ENCODE data around the gene PSMC5. TPM values are rescaled to one million over a fixed set of nuclear protein-coding genes. Genes with fewer than 3 reads are reported as not detected.
A peak's percentile ranks its signal among the peaks of the same experiment; 100 is the strongest.

PSMC5 gene
- total and polyA plus RNA-seq, 10 of the 15 experiments (the other 5 are each of a cell fraction or from before 2014, with no cell fraction given): 55.0 to 266 (median 148) TPM

- CTCF ChIA-PET: interaction anchor here (0.8 to 7.0 kb wide), 10 partner anchors 13 to 414 kb away, joined by 3 to 51 read pairs (median 4); partner anchors contain the start of genes FTSJ3 and PSMC5
- H3K9ac ChIP-seq (ENCODE audit: control insufficient read depth, insufficient read depth, low read length): peak within 1 kb of the TSS; percentile 83
- WGBS (ENCODE audit: insufficient coverage, insufficient replicate concordance, low lambda C conversion rate, missing lambda C conversion rate): 1% methylated on average over 90 of the region's 92 CpGs
- H3K4me1 ChIP-seq (ENCODE audit: control insufficient read depth, insufficient read depth, low read length): peaks cover 18% of the 10 kb centered on the region
- intact Hi-C loops (cut with micrococcal nuclease; ENCODE audit: unreplicated experiment): loop anchor here (2.0 to 5.0 kb wide), 3 partner anchors 70 to 145 kb away; partner anchors contain the start of genes CCDC47, DDX42 and STRADA
- no peaks in the 10 kb centered on the region; the same call in 1 of the 3 replicates for H3K9me3 ChIP-seq (replicated peaks; ENCODE audit: control insufficient read depth, insufficient read depth, low read length)
- TSS peak; percentile 77 for BruUV-seq (replicated peaks)
- DNase-seq (ENCODE audit: low read depth, low spot score): peak; percentile 90
- peak within 1 kb of the TSS; percentile 84 for H2AFZ ChIP-seq (ENCODE audit: control insufficient read depth, low read depth, low read length)
- H3K27me3 ChIP-seq (replicated peaks in 1 of 2; ENCODE audit: control insufficient read depth in 2 of 2, insufficient read depth in 2 of 2, low read length in 1 of 2): no peaks in the 10 kb centered on the region
- in situ Hi-C loops (cut with MboI): loop anchor here (10.0 to 25.0 kb wide), 2 partner anchors 405 to 662 kb away; partner anchors contain the start of genes CEP95, CYB561 and DDX5
- RAD21 ChIA-PET (ENCODE audit: unreplicated experiment): interaction anchor here (0.9 to 1.2 kb wide), 5 partner anchors 86 to 232 kb away, joined by 3 to 8 read pairs (median 4); partner anchors contain the start of gene MAP3K3
- H3K27ac ChIP-seq (ENCODE audit: control insufficient read depth, insufficient read depth): peak within 1 kb of the TSS; percentile 80
- H3K4me3 ChIP-seq: peak within 1 kb of the TSS; percentile 97
- no peaks in the 10 kb centered on the region; a peak in 1 of 4 replicates for H3K36me3 ChIP-seq (ENCODE audit: control insufficient read depth in 2 of 2, insufficient read depth in 2 of 2, low read length in 1 of 2)
- peaks cover 48% of the 10 kb centered on the region for H3K79me2 ChIP-seq (ENCODE audit: control insufficient read depth, insufficient read depth, low read length)
- no peaks in the 10 kb centered on the region for H4K20me1 ChIP-seq (ENCODE audit: control insufficient read depth, insufficient read depth)
- H3K4me2 ChIP-seq (ENCODE audit: control insufficient read depth, insufficient read depth): peak within 1 kb of the TSS; percentile 90
- peak; percentile 79 for FAIRE-seq
- POLR2A ChIA-PET: interaction anchor here (0.6 to 3.5 kb wide), 17 partner anchors 8 to 304 kb away, joined by 3 to 24 read pairs (median 5); partner anchors contain the start of genes CCDC47, DDX42, FTSJ3 and MAP3K3
- SMC1A ChIA-PET (ENCODE audit: uncharacterized antibody, unreplicated experiment): interaction anchor here (0.9 to 2.0 kb wide), 2 partner anchors 14 to 17 kb away, joined by 4 to 8 read pairs; no protein-coding TSS in a partner anchor
- peak; percentile 90 for ATAC-seq
- no peak for TF ChIP-seq NFYB (IDR thresholded peaks at IDR 0.05; ENCODE audit: insufficient read depth, low read depth, low read length)
- peak; percentile 57 for TF ChIP-seq PAX5 (IDR thresholded peaks at IDR 0.05; ENCODE audit: borderline replicate concordance, low read depth, low read length)
- peak; percentile 98 for TF ChIP-seq MTA2 (IDR thresholded peaks at IDR 0.05; ENCODE audit: low read depth)
- TF ChIP-seq EED (IDR thresholded peaks at IDR 0.05; ENCODE audit: low read depth): peak; percentile 74
- TF ChIP-seq KLF5 (IDR thresholded peaks at IDR 0.05; ENCODE audit: partially characterized antibody): peak; percentile 94
- 0 out of 2 replicates have a peak, but pooled peaks have one; percentile 9 for TF ChIP-seq SMC3 (IDR thresholded peaks at IDR 0.05; ENCODE audit: borderline replicate concordance, low read length)
- TF ChIP-seq CBFB (IDR thresholded peaks at IDR 0.05; ENCODE audit: low read depth): peak; percentile 68; the same call in 1 of the 2 replicates
- TF ChIP-seq PML (IDR thresholded peaks at IDR 0.05; ENCODE audit: low read length): peak; percentile 56
- peak; percentile 96 for TF ChIP-seq CHD2 (IDR thresholded peaks at IDR 0.05; ENCODE audit: borderline replicate concordance, low read depth, low read length)
- TF ChIP-seq GATAD2B (conservative IDR thresholded peaks at IDR 0.05; ENCODE audit: low read depth): peak; percentile 98
- no peak for TF ChIP-seq NRF1 (conservative IDR thresholded peaks at IDR 0.05; ENCODE audit: low read depth, low read length)
- TF ChIP-seq KDM1A (IDR thresholded peaks at IDR 0.05; ENCODE audit: borderline replicate concordance): no peak
- TF ChIP-seq IKZF1 (conservative IDR thresholded peaks at IDR 0.05): peak; percentile 96
- TF ChIP-seq YBX1 (IDR thresholded peaks at IDR 0.05): no peak
- 0 out of 2 replicates have a peak, but pooled peaks have one; percentile 13 for TF ChIP-seq TCF12 (IDR thresholded peaks at IDR 0.05; ENCODE audit: low read depth, low read length)
- peak in 1 of 2 experiments; percentile 50; a peak in 1 of 4 replicates for TF ChIP-seq SRF (IDR thresholded peaks at IDR 0.05; ENCODE audit: low read depth in 2 of 2, low read length in 2 of 2)
- TF ChIP-seq NFIC (IDR thresholded peaks at IDR 0.05; ENCODE audit: low read depth, low read length): peak; percentile 11; the same call in 1 of the 2 replicates
- TF ChIP-seq, protein P1, sequence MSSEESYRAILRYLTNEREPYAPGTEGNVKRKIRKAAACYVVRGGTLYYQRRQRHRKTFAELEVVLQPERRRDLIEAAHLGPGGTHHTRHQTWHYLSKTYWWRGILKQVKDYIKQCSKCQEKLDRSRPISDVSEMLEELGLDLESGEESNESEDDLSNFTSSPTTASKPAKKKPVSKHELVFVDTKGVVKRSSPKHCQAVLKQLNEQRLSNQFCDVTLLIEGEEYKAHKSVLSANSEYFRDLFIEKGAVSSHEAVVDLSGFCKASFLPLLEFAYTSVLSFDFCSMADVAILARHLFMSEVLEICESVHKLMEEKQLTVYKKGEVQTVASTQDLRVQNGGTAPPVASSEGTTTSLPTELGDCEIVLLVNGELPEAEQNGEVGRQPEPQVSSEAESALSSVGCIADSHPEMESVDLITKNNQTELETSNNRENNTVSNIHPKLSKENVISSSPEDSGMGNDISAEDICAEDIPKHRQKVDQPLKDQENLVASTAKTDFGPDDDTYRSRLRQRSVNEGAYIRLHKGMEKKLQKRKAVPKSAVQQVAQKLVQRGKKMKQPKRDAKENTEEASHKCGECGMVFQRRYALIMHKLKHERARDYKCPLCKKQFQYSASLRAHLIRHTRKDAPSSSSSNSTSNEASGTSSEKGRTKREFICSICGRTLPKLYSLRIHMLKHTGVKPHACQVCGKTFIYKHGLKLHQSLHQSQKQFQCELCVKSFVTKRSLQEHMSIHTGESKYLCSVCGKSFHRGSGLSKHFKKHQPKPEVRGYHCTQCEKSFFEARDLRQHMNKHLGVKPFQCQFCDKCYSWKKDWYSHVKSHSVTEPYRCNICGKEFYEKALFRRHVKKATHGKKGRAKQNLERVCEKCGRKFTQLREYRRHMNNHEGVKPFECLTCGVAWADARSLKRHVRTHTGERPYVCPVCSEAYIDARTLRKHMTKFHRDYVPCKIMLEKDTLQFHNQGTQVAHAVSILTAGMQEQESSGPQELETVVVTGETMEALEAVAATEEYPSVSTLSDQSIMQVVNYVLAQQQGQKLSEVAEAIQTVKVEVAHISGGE (CRISPR knock-in tag; IDR thresholded peaks at IDR 0.05): peak; percentile 66
- peak; percentile 42; the same call in 1 of the 2 replicates for TF ChIP-seq TARDBP (IDR thresholded peaks at IDR 0.05; ENCODE audit: borderline replicate concordance)
- TF ChIP-seq YY1 (IDR thresholded peaks at IDR 0.05; ENCODE audit: low read depth, low read length): peak; percentile 93
- TF ChIP-seq SUZ12 (IDR thresholded peaks at IDR 0.05; ENCODE audit: unreplicated experiment): no peak
- TF ChIP-seq SMAD1 (IDR thresholded peaks at IDR 0.05; ENCODE audit: low read depth, partially characterized antibody): no peak
Observed at GRCh38 chr17:63842540-63843386, 15.5 kb downstream of the PSMC5 start, which contains the start of gene SMARCD2. Gene SMARCD2, minus strand, starts transcription at chr17:63842685. Its CDS starts 11 bp downstream, at chr17:63842674.
